HG03565 (cell line): ENCODE measurements around the gene OSBPL7.

ENCODE experiments used
- ATAC-seq: cut with Tn5 transposase; IDR thresholded peaks from one replicate; pipeline ENCODE4 v1.9.1; 2021; ENCODE audit warnings: mild to moderate bottlenecking, moderate library complexity; ENCODE audit not compliant: unreplicated experiment

The OSBPL7 gene

GRCh38 chr17:47829870-47830269 lies 8.3 kb upstream of the OSBPL7 start:
- no peak for ATAC-seq

GRCh38 chr17:47823519-47823918 lies 1.9 kb upstream of the OSBPL7 start:
- ATAC-seq, result no peak

- ATAC-seq, result no peak
These were observed 1.2 kb upstream of the OSBPL7 start for GRCh38 chr17:47822785-47823184.

- ATAC-seq, result no peak
These were observed 567 bp downstream of the OSBPL7 start for GRCh38 chr17:47821031-47821423.

GRCh38 chr17:47820033-47820789 lies 1.4 kb downstream of the OSBPL7 start:
- ATAC-seq, result no peak

- ATAC-seq, result no peak
These were observed 2.1 kb downstream of the OSBPL7 start for GRCh38 chr17:47819475-47819874.

- no peak for ATAC-seq
These were observed 3.4 kb downstream of the OSBPL7 start for GRCh38 chr17:47818002-47818695.

- ATAC-seq, result no peak
These were observed 4.6 kb downstream of the OSBPL7 start for GRCh38 chr17:47816947-47817346.

- ATAC-seq, result no peak
These were observed 5.4 kb downstream of the OSBPL7 start for GRCh38 chr17:47816111-47816735.

- no peak for ATAC-seq
These were observed 6.3 kb downstream of the OSBPL7 start for GRCh38 chr17:47815106-47815918.

GRCh38 chr17:47813512-47814031 lies 8.0 kb downstream of the OSBPL7 start:
- no peak for ATAC-seq

GRCh38 chr17:47813077-47813476 lies 8.5 kb downstream of the OSBPL7 start:
- ATAC-seq, result no peak

GRCh38 chr17:47812146-47812920 lies 9.3 kb downstream of the OSBPL7 start:
- ATAC-seq, result no peak

- no peak for ATAC-seq
These were observed 9.9 kb downstream of the OSBPL7 start for GRCh38 chr17:47811709-47812108.

GRCh38 chr17:47810901-47811635 lies 10.5 kb downstream of the OSBPL7 start:
- no peak for ATAC-seq

- no peak for ATAC-seq
These were observed 11.3 kb downstream of the OSBPL7 start for GRCh38 chr17:47810200-47810821.

GRCh38 chr17:47808830-47809480 lies 12.6 kb downstream of the OSBPL7 start:
- ATAC-seq, result no peak

GRCh38 chr17:47808036-47808829 lies 13.4 kb downstream of the OSBPL7 start:
- ATAC-seq, result no peak
